UCSD-AML1 (cell line): ENCODE data around the gene WNK4.
"Not testable (repeated sequence)": the region's sequence is repeated elsewhere in the genome, so short reads cannot be mapped to it uniquely, and the experiment has no call there.

Experiments used
- DNase-seq: peaks from one replicate; lab custom pipeline; 2025; ENCODE audit not compliant: unreplicated experiment; lab: John Stamatoyannopoulos, UW

Gene WNK4

GRCh38 chr17:42769964-42770363 is 10.4 kb upstream of the WNK4 start:
- DNase-seq, result not testable (repeated sequence)

GRCh38 chr17:42772945-42773289 is 7.5 kb upstream of the WNK4 start:
- DNase-seq, result no peak

- peak; percentile 76 for DNase-seq
These were observed 6.9 kb upstream of the WNK4 start, which contains the start of gene VPS25 for GRCh38 chr17:42773290-42774035. Gene VPS25, plus strand, starts transcription at chr17:42773449. Its CDS starts 27 bp downstream, at chr17:42773476.

GRCh38 chr17:42774066-42774745 is 6.2 kb upstream of the WNK4 start:
- no peak for DNase-seq

GRCh38 chr17:42775534-42776098 is 4.8 kb upstream of the WNK4 start:
- peak; percentile 68 for DNase-seq

GRCh38 chr17:42778570-42778969 is 1.8 kb upstream of the WNK4 start:
- DNase-seq, result no peak

- DNase-seq, result no peak
These were observed 990 bp upstream of the WNK4 start for GRCh38 chr17:42779304-42779935.

- no peak for DNase-seq
These were observed 635 bp downstream of the WNK4 start for GRCh38 chr17:42780851-42781638.

- DNase-seq, result no peak
These were observed 1.3 kb downstream of the WNK4 start for GRCh38 chr17:42781639-42782165.

- DNase-seq, result no peak
These were observed 2.0 kb downstream of the WNK4 start for GRCh38 chr17:42782166-42783061.

- no peak for DNase-seq
These were observed 2.8 kb downstream of the WNK4 start for GRCh38 chr17:42783062-42783790.

GRCh38 chr17:42783791-42784138 is 3.4 kb downstream of the WNK4 start:
- no peak for DNase-seq

- DNase-seq, result no peak
These were observed 4.0 kb downstream of the WNK4 start for GRCh38 chr17:42784409-42784808.

GRCh38 chr17:42784811-42785592 is 4.6 kb downstream of the WNK4 start:
- DNase-seq, result no peak

GRCh38 chr17:42787266-42787665 is 6.9 kb downstream of the WNK4 start:
- DNase-seq, result no peak

GRCh38 chr17:42791948-42792347 is 11.5 kb downstream of the WNK4 start:
- no peak for DNase-seq

- DNase-seq, result no peak
These were observed 12.1 kb downstream of the WNK4 start for GRCh38 chr17:42792545-42792944.

- DNase-seq, result no peak
These were observed 14.7 kb downstream of the WNK4 start for GRCh38 chr17:42795061-42795460.
